ENCODE data around the gene FBXL3. TPM values are rescaled to one million over a fixed set of nuclear protein-coding genes. Genes with fewer than 3 reads are reported as not detected.

Gene FBXL3
- total RNA-seq, 1 donor from 2014 or later: 57.7 TPM

DNA sequence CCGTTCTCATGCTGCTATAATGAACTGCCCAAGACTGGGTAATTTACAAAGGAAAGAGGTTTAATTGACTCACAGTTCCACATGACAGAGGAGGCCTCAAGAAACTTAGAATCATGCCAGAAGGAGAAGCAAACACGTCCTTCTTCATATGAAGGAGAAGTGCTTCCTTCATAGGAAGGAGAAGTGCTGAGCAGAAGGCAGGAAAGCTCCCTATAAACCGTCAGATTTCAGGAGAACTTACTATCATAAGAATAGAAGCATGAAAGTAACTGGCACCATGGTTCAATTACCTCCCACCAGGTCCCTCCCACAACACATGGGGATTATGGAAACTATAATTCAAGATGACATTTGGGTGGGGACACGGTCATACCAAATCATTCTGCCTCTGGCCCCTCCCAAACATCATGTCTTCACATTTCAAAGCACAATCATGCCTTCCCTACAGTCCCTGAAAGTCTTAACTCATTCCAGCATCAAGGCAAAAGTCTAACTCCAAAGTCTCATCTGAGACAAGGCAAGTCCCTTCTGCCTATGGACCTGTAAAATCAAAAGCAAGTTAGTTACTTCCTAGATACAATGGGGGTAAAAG is 68.0 kb downstream of the FBXL3 start:
- peaks cover 5% of the 10 kb centered on the region for H3K9me3 ChIP-seq
- no peak for TF ChIP-seq CTCF (IDR thresholded peaks at IDR 0.05)
- no peak overlapping the region for H3K27ac ChIP-seq
- no peaks in the 10 kb centered on the region for H3K36me3 ChIP-seq
- no peaks in the 10 kb centered on the region for H3K4me1 ChIP-seq
- intact Hi-C loops (cut with DNase I): no loop called here
- DNase-seq (no peak), ATAC-seq (no peak)
- no peaks in the 10 kb centered on the region for H3K27me3 ChIP-seq (ENCODE audit: low read depth)
- H3K4me3 ChIP-seq: no peak overlapping the region

DNA sequence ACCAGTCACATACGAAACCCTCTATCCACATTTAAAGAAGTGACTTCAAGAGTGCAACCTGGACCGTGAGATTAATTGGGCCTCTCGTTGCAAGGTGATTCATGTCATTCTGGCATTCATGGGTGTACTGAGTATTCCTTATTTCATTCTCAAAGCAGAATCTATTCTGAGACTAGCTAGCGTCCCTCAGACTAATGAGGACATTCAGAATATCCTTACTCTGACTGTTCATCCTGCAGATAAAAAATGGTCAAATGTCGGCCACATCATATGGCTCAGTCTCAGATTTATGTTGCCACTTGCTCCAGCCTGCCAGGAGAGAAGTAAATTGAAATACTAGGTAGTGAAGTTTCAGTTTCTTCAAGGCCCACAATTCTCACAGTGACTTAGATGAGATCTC is 71.3 kb downstream of the FBXL3 start:
- Histone ChIP-seq H3K36me3 (no peaks in the 10 kb centered on the region), H3K27ac (no peak overlapping the region), H3K27me3 (ENCODE audit: low read depth) (no peaks in the 10 kb centered on the region), H3K4me3 (no peak overlapping the region), H3K4me1 (no peaks in the 10 kb centered on the region), H3K9me3 (peaks cover 5% of the 10 kb centered on the region)
- TF ChIP-seq CTCF (IDR thresholded peaks at IDR 0.05): no peak
- intact Hi-C loops (cut with DNase I): no loop called here
- no peak for ATAC-seq
- DNase-seq: no peak

Other genes starting within 250 kb of the FBXL3 start
- gene KCTD12, start 140.8 kb downstream of the FBXL3 start, total RNA-seq: 162 TPM
- gene ACOD1, start 78.6 kb downstream of the FBXL3 start, total RNA-seq: not detected
- gene CLN5, start 35.1 kb downstream of the FBXL3 start, total RNA-seq: 38.2 TPM